Adipocyte (in vitro differentiated cells): Measurements from ENCODE around the gene RTN4.

ENCODE experiments used
- DNase-seq: peaks from one replicate; pipeline ENCODE4 v3.0.0-alpha.2; 2015; ENCODE audit warnings: low read depth
- H3K27me3 ChIP-seq: replicated peaks from 2 replicates; pipeline ENCODE4 v1.7.0; 2013; ENCODE audit warnings: mild to moderate bottlenecking, low read length, moderate library complexity; ENCODE audit not compliant: control insufficient read depth, insufficient read depth
- H3K36me3 ChIP-seq: 2 replicates; pipeline ENCODE4 v1.7.0; 2013; ENCODE audit warnings: low read length, mild to moderate bottlenecking, moderate library complexity; ENCODE audit not compliant: control insufficient read depth, insufficient read depth, severe bottlenecking
- H3K4me1 ChIP-seq: 2 replicates; pipeline ENCODE4 v1.7.0; 2013; ENCODE audit warnings: mild to moderate bottlenecking, low read length, moderate library complexity; ENCODE audit not compliant: control insufficient read depth, insufficient read depth
- H3K4me3 ChIP-seq: 2 replicates; pipeline ENCODE4 v1.7.0; 2013; ENCODE audit warnings: mild to moderate bottlenecking, low read length, moderate library complexity
- H3K9ac ChIP-seq: 2 replicates; pipeline ENCODE4 v1.7.0; 2013; ENCODE audit warnings: mild to moderate bottlenecking, low read length, moderate library complexity
- H3K9me3 ChIP-seq: 2 replicates; pipeline ENCODE4 v1.7.0; 2013; ENCODE audit warnings: mild to moderate bottlenecking, low read length, moderate library complexity; ENCODE audit not compliant: control insufficient read depth

The RTN4 gene

GRCh38 chr2:54966837-54967236 lies 83.4 kb downstream of the RTN4 start:
- Histone ChIP-seq H3K36me3 (peaks cover 42% of the 10 kb centered on the region), H3K4me3 (no peak overlapping the region), H3K9me3 (no peaks in the 10 kb centered on the region), H3K9ac (no peak overlapping the region), H3K4me1 (peaks cover 17% of the 10 kb centered on the region), H3K27me3 (no peaks in the 10 kb centered on the region)
- no peak for DNase-seq

GRCh38 chr2:54966165-54966832 lies 84.0 kb downstream of the RTN4 start:
- H3K9me3 ChIP-seq, result no peaks in the 10 kb centered on the region
- H3K9ac ChIP-seq, result no peak overlapping the region
- H3K4me3 ChIP-seq, result no peak overlapping the region
- no peak for DNase-seq
- H3K27me3 ChIP-seq, result no peaks in the 10 kb centered on the region
- H3K4me1 ChIP-seq, result peaks cover 17% of the 10 kb centered on the region
- H3K36me3 ChIP-seq, result peaks cover 37% of the 10 kb centered on the region

- Histone ChIP-seq H3K27me3 (no peaks in the 10 kb centered on the region), H3K4me1 (peaks cover 15% of the 10 kb centered on the region), H3K9ac (no peak overlapping the region), H3K36me3 (peaks cover 28% of the 10 kb centered on the region), H3K9me3 (no peaks in the 10 kb centered on the region), H3K4me3 (no peak overlapping the region)
- no peak for DNase-seq
Measured at GRCh38 chr2:54965425-54965824, 84.8 kb downstream of the RTN4 start.

- no peak for DNase-seq
- H3K9me3 ChIP-seq, result no peaks in the 10 kb centered on the region
Measured at GRCh38 chr2:54964816-54965215, 85.4 kb downstream of the RTN4 start.

GRCh38 chr2:54964271-54964670 lies 86.0 kb downstream of the RTN4 start:
- Histone ChIP-seq H3K4me1 (peaks cover 12% of the 10 kb centered on the region), H3K9ac (no peak overlapping the region), H3K27me3 (no peaks in the 10 kb centered on the region), H3K9me3 (no peaks in the 10 kb centered on the region), H3K36me3 (peaks cover 17% of the 10 kb centered on the region), H3K4me3 (no peak overlapping the region)
- no peak for DNase-seq

More at GRCh38 chr2:54964816-54965215, 85.4 kb downstream of the RTN4 start:
- H3K36me3 ChIP-seq, result peaks cover 22% of the 10 kb centered on the region
- no peak overlapping the region for H3K4me3 ChIP-seq
- H3K27me3 ChIP-seq, result no peaks in the 10 kb centered on the region
- peaks cover 12% of the 10 kb centered on the region for H3K4me1 ChIP-seq
- H3K9ac ChIP-seq, result no peak overlapping the region

- Histone ChIP-seq H3K27me3 (no peaks in the 10 kb centered on the region), H3K9me3 (no peaks in the 10 kb centered on the region), H3K4me1 (peaks cover 12% of the 10 kb centered on the region), H3K9ac (no peak overlapping the region), H3K4me3 (no peak overlapping the region), H3K36me3 (peaks cover 9% of the 10 kb centered on the region)
- DNase-seq, result no peak
Measured at GRCh38 chr2:54963476-54963875, 86.8 kb downstream of the RTN4 start.

GRCh38 chr2:54962935-54963440 lies 87.3 kb downstream of the RTN4 start:
- DNase-seq, result no peak
- H3K9me3 ChIP-seq, result no peaks in the 10 kb centered on the region

GRCh38 chr2:54962511-54962910 lies 87.7 kb downstream of the RTN4 start:
- H3K9ac ChIP-seq, result no peak overlapping the region
- no peaks in the 10 kb centered on the region for H3K9me3 ChIP-seq
- H3K4me3 ChIP-seq, result no peak overlapping the region
- no peak for DNase-seq
- H3K36me3 ChIP-seq, result no peaks in the 10 kb centered on the region
- H3K4me1 ChIP-seq, result peaks cover 12% of the 10 kb centered on the region
- H3K27me3 ChIP-seq, result no peaks in the 10 kb centered on the region

More at GRCh38 chr2:54962935-54963440, 87.3 kb downstream of the RTN4 start:
- peaks cover 4% of the 10 kb centered on the region for H3K36me3 ChIP-seq
- H3K9ac ChIP-seq, result no peak overlapping the region
- H3K4me1 ChIP-seq, result peaks cover 12% of the 10 kb centered on the region
- no peak overlapping the region for H3K4me3 ChIP-seq
- H3K27me3 ChIP-seq, result no peaks in the 10 kb centered on the region

- Histone ChIP-seq H3K27me3 (no peaks in the 10 kb centered on the region), H3K9ac (no peak overlapping the region), H3K36me3 (no peaks in the 10 kb centered on the region), H3K4me3 (no peak overlapping the region), H3K4me1 (peaks cover 20% of the 10 kb centered on the region), H3K9me3 (no peaks in the 10 kb centered on the region)
- DNase-seq, result no peak
Measured at GRCh38 chr2:54960164-54960563, 90.1 kb downstream of the RTN4 start.

- no peak for DNase-seq
- Histone ChIP-seq H3K36me3 (no peaks in the 10 kb centered on the region), H3K4me1 (peaks cover 11% of the 10 kb centered on the region), H3K9me3 (no peaks in the 10 kb centered on the region), H3K9ac (no peak overlapping the region), H3K27me3 (no peaks in the 10 kb centered on the region), H3K4me3 (no peak overlapping the region)
Measured at GRCh38 chr2:54958717-54959371, 91.4 kb downstream of the RTN4 start.

GRCh38 chr2:54957321-54957999 lies 92.8 kb downstream of the RTN4 start:
- no peak overlapping the region for H3K9ac ChIP-seq
- no peaks in the 10 kb centered on the region for H3K36me3 ChIP-seq
- no peaks in the 10 kb centered on the region for H3K27me3 ChIP-seq
- peaks cover 21% of the 10 kb centered on the region for H3K4me1 ChIP-seq
- DNase-seq, result no peak
- no peaks in the 10 kb centered on the region for H3K9me3 ChIP-seq
- H3K4me3 ChIP-seq, result no peak overlapping the region
